NCI-H82 treated with DMSO at 0.1 percent for 48 hours (cell line): ENCODE measurements around the gene SSNA1.
A peak's percentile ranks its signal among the peaks of the same experiment; 100 is the strongest.

Experiments used
- DNase-seq: peaks from one replicate; lab custom pipeline; 2025; ENCODE audit not compliant: unreplicated experiment; lab: John Stamatoyannopoulos, UW

The SSNA1 gene, protein sequence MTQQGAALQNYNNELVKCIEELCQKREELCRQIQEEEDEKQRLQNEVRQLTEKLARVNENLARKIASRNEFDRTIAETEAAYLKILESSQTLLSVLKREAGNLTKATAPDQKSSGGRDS

GRCh38 chr9:137188490-137189296, at the start of gene SSNA1, which contains the start of gene ANAPC2:
Gene SSNA1, plus strand, starts transcription at chr9:137188676. Its CDS starts 51 bp downstream, at chr9:137188727.
Gene ANAPC2, minus strand, starts transcription at chr9:137188560. Its CDS starts 28 bp downstream, at chr9:137188532.
- peak; percentile 52 for DNase-seq

- no peak for DNase-seq
Observed at GRCh38 chr9:137138722-137139467, 49.6 kb upstream of the SSNA1 start, which contains the start of gene GRIN1. Gene GRIN1, plus strand, starts transcription at chr9:137139154. Its CDS starts 333 bp downstream, at chr9:137139487.

- DNase-seq: no peak
Observed at GRCh38 chr9:137139468-137140150, 48.9 kb upstream of the SSNA1 start.

GRCh38 chr9:137140151-137141012, 48.1 kb upstream of the SSNA1 start:
- DNase-seq: no peak

DNA sequence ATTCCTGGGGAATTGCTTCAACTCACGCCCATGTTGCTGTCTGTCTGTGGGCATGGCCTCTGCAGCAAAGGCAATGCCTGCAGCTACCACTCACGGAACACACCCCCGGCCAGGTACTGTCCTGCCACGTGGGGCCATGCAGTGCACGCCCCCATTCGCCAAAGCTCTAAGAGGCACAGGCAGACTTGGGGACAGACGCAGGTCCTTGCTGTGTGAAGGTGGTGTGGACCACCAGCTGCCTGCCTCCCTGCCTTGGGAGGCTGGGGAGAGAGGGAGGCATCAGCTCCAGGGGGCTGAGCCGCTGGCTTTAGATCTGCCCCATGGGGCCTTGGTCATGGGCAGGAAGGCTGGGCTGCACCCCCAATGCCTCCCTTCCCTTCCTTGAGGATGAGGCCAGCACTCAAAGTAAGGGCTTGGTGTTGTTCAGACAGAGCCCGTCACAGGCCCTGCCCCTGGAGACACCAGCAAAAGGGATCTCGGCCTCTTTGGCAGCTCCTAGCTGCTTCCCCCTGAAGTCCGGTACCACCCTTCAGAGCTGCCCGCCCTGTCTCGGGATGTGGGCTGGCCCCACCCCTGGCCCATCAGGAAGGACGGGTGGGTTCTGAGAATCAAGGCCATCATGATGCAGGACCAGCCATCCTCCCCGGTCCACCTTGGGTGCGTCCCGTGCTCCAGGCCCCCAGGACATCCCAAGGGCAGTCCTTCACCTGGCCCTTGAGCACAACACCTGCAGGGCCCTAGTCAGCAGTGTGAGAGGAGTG, 47.2 kb upstream of the SSNA1 start:
- DNase-seq: no peak

- no peak for DNase-seq
Observed at GRCh38 chr9:137141976-137142936, 46.2 kb upstream of the SSNA1 start.

DNA sequence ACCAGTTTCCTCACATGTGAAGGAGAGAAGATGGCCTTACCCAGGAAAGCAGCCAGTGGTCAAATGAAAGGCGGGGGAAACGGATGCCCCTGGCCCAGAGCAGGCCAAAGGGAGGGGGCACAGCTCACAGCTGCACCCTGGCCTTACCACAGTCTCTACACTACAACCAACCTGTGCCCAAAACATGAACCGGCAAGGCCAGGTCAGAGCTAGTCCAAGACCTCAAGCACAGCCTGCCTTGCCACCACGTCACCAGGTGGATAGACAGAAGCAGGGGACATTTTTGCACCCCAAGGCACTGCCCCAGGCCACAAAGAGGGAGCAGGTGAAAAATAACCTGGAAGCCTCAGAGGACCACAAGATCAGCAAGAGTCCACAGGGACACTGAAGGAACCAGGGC, 45.0 kb upstream of the SSNA1 start:
- DNase-seq: no peak

GRCh38 chr9:137145731-137146526, 42.5 kb upstream of the SSNA1 start:
- DNase-seq: no peak

- no peak for DNase-seq
Observed at GRCh38 chr9:137146527-137146918, 42.0 kb upstream of the SSNA1 start.

DNA sequence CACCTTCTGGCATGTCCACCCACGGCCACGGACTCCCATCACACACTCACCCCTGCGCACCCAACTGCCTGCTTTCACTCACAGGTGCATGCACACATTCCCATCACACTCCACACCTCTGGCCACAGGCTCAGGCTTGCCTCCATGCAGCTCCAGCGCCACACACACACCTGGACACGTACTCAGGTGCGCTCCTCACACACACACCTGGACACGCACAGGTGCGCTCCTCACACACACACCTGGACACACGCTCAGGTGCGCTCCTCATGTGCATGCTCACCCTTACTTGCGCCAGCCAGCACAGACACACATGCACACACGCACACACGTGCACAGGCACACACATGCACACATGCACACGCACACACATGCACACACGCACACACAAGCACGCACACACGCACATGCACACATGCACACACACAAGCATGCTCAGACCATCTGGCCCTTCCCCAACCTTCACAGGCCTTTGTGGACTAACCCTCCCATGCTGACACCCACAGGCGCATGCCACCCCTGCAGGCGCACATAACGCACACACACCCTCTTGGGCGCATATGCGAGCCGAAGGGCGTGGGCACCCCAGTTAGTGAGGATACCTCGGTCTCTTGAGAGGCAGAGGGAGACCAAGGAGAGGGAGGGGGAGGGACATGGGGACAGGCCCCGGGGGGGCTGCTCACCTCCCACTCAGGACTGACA, 41.2 kb upstream of the SSNA1 start:
- DNase-seq: no peak

DNA sequence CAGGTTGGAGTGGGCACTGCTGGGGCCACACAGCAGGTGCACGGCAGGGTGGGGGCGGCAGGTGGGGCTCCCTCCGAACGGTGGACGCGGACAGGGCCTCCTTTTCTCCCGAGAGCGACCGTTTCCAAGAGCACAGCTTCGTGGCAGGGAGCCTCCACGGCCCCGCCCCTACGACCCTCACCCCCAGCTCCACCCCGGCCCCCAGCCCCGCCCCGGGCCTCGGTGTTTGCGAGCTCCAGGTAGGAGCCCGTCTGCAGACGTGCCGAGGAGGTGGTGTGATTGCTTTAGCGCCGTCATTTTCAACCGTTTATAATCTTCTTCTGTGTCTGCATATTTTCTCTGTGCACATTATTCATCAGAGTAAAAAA, 40.7 kb upstream of the SSNA1 start:
- no peak for DNase-seq

DNA sequence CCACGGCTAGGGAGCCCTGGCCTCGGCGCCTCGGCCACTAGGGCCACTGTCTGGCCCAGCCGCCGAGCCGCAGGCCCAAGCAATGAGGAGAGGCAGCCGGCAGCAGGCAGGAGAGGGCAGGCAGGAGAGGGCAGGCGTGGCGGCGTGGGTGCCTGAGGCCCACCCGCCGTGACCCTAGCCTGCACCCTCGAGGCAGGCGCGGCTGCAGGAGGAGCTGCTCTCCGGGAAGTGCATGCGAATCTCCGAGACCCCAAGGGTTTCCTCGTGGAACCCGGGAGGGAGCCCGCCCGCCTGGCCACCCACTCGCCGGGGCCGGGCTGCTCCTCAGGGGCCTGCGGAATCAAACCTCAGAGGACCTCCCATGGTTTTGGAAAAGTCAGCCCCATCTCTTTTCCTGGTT, 40.2 kb upstream of the SSNA1 start:
- DNase-seq: no peak

DNA sequence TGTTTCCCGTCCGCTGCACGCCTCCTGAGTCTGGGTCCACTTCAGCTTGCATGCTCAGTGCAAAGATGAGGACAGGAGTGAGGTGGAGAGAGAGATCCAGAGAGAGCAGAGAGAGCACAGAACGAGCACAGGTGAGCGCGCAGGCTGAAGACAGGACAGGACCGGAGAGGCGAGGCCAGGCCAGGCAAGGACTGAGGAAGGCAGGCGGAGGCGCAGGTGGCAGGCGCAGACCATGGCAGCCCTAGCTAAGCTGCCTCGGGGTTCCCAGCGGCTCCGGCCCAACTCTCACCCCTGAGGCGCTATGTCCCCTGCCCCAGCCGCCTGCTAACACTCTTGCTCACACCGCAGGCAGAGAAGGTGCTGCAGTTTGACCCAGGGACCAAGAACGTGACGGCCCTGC, 39.8 kb upstream of the SSNA1 start:
- DNase-seq: no peak

GRCh38 chr9:137149363-137149762, 39.1 kb upstream of the SSNA1 start:
- no peak for DNase-seq

DNA sequence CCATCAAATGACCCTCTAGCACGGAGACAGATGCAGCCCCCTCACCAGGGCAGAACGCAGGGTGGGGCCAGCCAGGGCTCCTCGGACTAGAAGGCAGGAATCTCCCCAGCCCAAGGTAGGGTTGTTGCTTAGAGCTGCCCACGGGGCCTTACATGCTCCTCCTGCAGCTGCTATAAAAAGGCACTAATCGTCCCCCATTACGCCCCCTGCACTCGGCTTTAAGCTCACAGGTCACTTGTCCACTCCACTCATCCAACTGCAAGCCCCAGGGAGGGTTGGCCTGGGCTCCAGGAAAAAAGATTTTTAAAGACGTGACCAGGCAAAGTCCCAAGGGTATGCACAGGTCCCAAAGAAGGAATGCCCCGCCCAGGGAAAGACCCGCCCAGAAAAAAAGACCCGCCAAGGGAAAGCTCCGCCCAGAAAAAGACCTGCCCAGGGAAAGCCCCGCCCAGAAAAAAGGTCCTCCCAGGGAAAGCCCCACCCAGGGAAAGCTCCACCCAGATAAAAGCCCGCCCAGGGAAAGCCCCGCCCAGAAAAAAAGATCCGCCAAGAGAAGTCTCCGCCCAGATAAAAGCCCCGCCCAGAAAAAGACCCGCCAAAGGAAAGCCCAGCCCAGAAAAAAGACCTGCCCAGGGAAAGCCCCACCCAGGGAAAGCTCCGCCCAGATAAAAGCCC, 38.4 kb upstream of the SSNA1 start:
- peak; percentile 97 for DNase-seq

GRCh38 chr9:137150617-137151457, 37.6 kb upstream of the SSNA1 start:
- DNase-seq: peak; percentile 97
